ENCODE data around the gene ARMC6. TPM values are rescaled to one million over a fixed set of nuclear protein-coding genes. Genes with fewer than 3 reads are reported as not detected.

Gene ARMC6
- total RNA-seq, 1 donor from 2014 or later: 15.0 TPM

DNA sequence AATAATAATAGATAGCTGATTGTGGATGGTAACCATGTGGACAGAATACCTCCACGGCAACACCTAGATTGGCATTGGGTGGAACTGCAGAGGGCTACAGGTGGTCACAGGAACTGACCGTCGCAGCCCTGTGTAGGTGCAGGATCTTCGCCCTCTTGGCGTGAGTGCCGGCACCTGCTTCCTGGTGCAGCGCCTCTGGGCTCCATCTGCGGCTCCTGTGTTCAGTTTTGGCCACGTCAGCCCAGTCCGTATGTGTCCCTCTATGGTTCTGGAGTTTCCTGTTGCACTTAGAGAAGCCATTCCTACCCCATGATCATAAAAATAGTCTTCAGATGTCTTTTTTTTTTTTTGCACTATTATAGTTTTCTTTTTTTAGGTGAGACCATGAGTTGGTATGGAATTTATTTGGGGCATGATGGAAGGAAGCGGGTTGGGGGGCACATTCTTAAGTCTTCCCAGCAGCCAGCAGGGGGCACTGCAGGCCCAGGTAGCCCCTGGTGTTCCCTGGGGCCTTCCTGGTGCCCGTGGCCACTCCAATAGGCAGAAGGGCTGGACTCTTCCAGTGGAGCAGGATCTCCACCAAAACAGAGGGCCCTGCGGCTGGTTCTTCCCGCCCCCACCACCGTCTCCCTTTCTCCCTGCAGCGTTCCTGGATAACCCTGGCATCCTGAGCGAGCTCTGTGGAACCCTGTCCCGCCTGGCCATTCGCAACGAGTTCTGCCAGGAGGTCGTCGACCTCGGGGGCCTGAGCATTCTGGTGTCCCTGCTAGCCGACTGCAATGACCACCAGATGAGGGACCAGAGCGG, 20.3 kb downstream of the ARMC6 start:
- Histone ChIP-seq H3K9me3 (replicated peaks) (no peaks in the 10 kb centered on the region), H3K27me3 (ENCODE audit: low read depth) (no peaks in the 10 kb centered on the region), H3K36me3 (peaks cover 50% of the 10 kb centered on the region), H3K4me1 (no peaks in the 10 kb centered on the region), H3K4me3 (no peak overlapping the region), H3K27ac (replicated peaks) (no peak overlapping the region)
- intact Hi-C loops (cut with micrococcal nuclease): loop anchor here (5.0 kb wide), 1 partner anchor 84 kb away; the partner anchor contains the start of gene TMEM161A
- peak; percentile 84 for TF ChIP-seq CTCF (IDR thresholded peaks at IDR 0.05; ENCODE audit: borderline replicate concordance)
- DNase-seq: peak; percentile 76

DNA sequence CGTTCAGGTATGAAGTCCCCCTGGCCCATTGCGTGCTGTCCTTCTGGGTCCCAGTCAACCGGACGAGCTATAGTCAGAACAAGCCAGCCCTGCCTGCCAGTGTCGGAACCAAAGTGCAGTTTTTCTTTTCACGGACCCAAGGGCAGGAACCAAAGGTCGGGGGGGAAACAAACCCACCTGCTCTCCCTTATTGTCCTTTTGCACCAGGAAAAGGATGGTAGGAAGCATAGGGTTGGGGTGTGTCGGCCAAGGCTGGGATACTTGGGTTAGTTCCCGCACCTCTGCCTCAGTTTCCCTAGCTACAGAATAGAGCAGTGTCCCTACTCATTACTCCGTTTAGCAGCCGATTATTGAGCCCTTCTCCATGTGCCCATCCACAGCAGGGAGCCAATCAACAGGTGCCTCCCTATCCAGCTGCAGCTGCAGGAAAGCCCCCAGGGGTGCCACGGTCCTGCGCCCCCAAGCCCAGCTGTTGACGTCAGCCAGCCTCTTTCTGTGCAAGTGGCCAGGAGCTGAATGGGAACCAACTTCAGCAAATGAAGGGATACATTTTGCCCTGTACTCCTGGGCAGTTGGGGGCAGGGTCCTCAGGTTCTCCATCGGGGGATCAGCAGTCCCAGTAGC, 21.0 kb downstream of the ARMC6 start:
- Histone ChIP-seq H3K9me3 (replicated peaks) (no peaks in the 10 kb centered on the region), H3K4me3 (no peak overlapping the region), H3K36me3 (peaks cover 51% of the 10 kb centered on the region), H3K4me1 (peaks cover 5% of the 10 kb centered on the region), H3K27ac (replicated peaks) (no peak overlapping the region), H3K27me3 (ENCODE audit: low read depth) (no peaks in the 10 kb centered on the region)
- intact Hi-C loops (cut with micrococcal nuclease): loop anchor here (5.0 kb wide), 1 partner anchor 83 kb away; the partner anchor contains the start of gene TMEM161A
- no peak for DNase-seq
- TF ChIP-seq CTCF (IDR thresholded peaks at IDR 0.05; ENCODE audit: borderline replicate concordance): no peak

GRCh38 chr19:19054939-19055440, 21.6 kb downstream of the ARMC6 start:
- intact Hi-C loops (cut with micrococcal nuclease): loop anchor here (5.0 kb wide), 1 partner anchor 82 kb away; the partner anchor contains the start of gene TMEM161A
- no peaks in the 10 kb centered on the region for H3K27me3 ChIP-seq (ENCODE audit: low read depth)

GRCh38 chr19:19055701-19056100, 22.3 kb downstream of the ARMC6 start:
- Histone ChIP-seq H3K27me3 (ENCODE audit: low read depth) (no peaks in the 10 kb centered on the region), H3K9me3 (replicated peaks) (no peaks in the 10 kb centered on the region), H3K27ac (replicated peaks) (no peak overlapping the region), H3K4me1 (peaks cover 18% of the 10 kb centered on the region), H3K36me3 (peaks cover 48% of the 10 kb centered on the region), H3K4me3 (no peak overlapping the region)
- TF ChIP-seq CTCF (IDR thresholded peaks at IDR 0.05; ENCODE audit: borderline replicate concordance): no peak
- no peak for DNase-seq
- intact Hi-C loops (cut with micrococcal nuclease): no loop called here

More at GRCh38 chr19:19054939-19055440, 21.6 kb downstream of the ARMC6 start:
- DNase-seq: no peak
- H3K4me1 ChIP-seq: peaks cover 11% of the 10 kb centered on the region
- peaks cover 48% of the 10 kb centered on the region for H3K36me3 ChIP-seq
- H3K27ac ChIP-seq (replicated peaks): no peak overlapping the region
- TF ChIP-seq CTCF (IDR thresholded peaks at IDR 0.05; ENCODE audit: borderline replicate concordance): no peak
- H3K9me3 ChIP-seq (replicated peaks): no peaks in the 10 kb centered on the region
- H3K4me3 ChIP-seq: no peak overlapping the region

DNA sequence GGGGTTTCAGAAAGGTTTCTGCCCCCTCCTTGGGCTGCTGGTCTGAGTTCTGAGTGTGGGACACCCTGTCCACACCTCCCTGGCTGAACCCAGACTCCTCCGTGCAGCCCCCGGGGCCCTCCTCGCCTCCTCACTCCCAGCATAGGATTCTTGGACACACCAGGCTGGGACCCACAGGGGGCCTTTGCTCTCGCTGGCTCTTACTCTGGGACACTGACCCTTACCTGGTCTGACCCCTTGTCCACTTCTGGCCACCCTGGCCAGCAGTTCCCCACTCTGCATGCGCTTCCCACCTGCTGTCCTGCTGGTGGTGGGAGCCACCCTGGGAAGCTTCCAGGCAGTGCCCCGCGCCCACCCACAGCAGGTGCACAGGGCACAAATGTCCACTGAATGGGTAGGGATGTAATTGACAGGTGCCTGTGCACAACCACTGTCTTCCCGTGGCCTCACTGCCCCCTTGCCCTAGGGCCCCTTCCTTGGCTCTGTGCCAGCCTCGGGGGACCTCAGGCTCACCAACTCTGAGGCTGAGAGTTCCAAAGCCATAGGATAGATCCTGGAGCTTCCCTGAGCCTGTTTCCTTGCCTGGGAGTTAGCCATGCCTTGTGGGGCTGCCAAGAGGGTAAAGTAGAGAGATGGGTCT, 23.4 kb downstream of the ARMC6 start:
- Histone ChIP-seq H3K36me3 (peaks cover 44% of the 10 kb centered on the region), H3K4me3 (no peak overlapping the region), H3K27me3 (ENCODE audit: low read depth) (no peaks in the 10 kb centered on the region), H3K27ac (replicated peaks) (no peak overlapping the region), H3K4me1 (peaks cover 28% of the 10 kb centered on the region), H3K9me3 (replicated peaks) (no peaks in the 10 kb centered on the region)
- intact Hi-C loops (cut with micrococcal nuclease): no loop called here
- DNase-seq: no peak
- no peak for TF ChIP-seq CTCF (IDR thresholded peaks at IDR 0.05; ENCODE audit: borderline replicate concordance)

All from left ventricle myocardium inferior (tissue), 1 donor.